K562 (cell line): ENCODE measurements around the gene C1QTNF8. TPM values are rescaled to one million over a fixed set of nuclear protein-coding genes. Genes with fewer than 3 reads are reported as not detected.
"Not testable (repeated sequence)": the region's sequence is repeated elsewhere in the genome, so short reads cannot be mapped to it uniquely, and the experiment has no call there.

Source experiments
- ATAC-seq: fragments of 200-7000 bp; cut with Tn5 transposase; 3 replicates; pipeline ENCODE4 v1.9.1; 2020; ENCODE audit warnings: moderate library complexity
- BruUV-seq: library from RNA; stranded (reverse); fragments of 400-500 nt; replicated peaks from 2 replicates; lab custom pipeline; 2021; lab: Mats Ljungman, UMichigan
- CTCF ChIA-PET: fragments of 300-600 bp; formaldehyde crosslinking; extraction: SDS; loops from one replicate; lab custom pipeline; 2021; ENCODE audit warnings: low intra/inter-chr PET ratio; lab: Yijun Ruan, JAX
- POLR2A ChIA-PET: fragments of 300-600, 350-650 bp; sonication (Branson Sonifier 250); formaldehyde crosslinking; extraction: SDS; loops from one replicate; lab custom pipeline; 2021; ENCODE audit warnings: antibody characterized with exemption, inconsistent platforms; lab: Yijun Ruan, JAX
- DNase-seq, 4 experiments: peaks; one replicate each; pipeline versions ENCODE4 v3.0.0 to v3.0.0-alpha.2; 2011 to 2018; ENCODE audit warnings: low spot score in 3 of 4, mixed read lengths in 3 of 4; ENCODE audit errors: extremely low read depth in 1 of 4
- FAIRE-seq: peaks from 2 replicates; lab custom pipeline; 2011; peaks lifted over from hg19 to GRCh38; lab: Jason Lieb, UNC
- H2AFZ ChIP-seq: 2 replicates; pipeline ENCODE4 v1.6.0; 2011; ENCODE audit warnings: low read depth, low read length, control low read depth, inconsistent platforms
- H3K27ac ChIP-seq: fragments of 200-600 bp; 3 replicates; pipeline ENCODE4 v1.8.0; 2011; ENCODE audit warnings: low read depth, mild to moderate bottlenecking, control low read depth, inconsistent platforms, low read length, moderate library complexity, mixed read lengths; ENCODE audit errors: extremely low read depth
- H3K27me3 ChIP-seq, 2 experiments: fragments of 300-600 bp in 1 of 2; 2 replicates in 1 of 2; 3 replicates in 1 of 2; pipeline versions ENCODE4 v1.6.0 to v1.8.0; 2011; ENCODE audit warnings: inconsistent platforms in 2 of 2, low read length in 2 of 2, mild to moderate bottlenecking in 1 of 2, mixed read lengths in 1 of 2, moderate library complexity in 1 of 2; ENCODE audit not compliant: control insufficient read depth in 2 of 2, insufficient read depth in 2 of 2
- H3K36me3 ChIP-seq: fragments of 300-600 bp; 3 replicates; pipeline ENCODE4 v1.8.0; 2011; ENCODE audit warnings: mild to moderate bottlenecking, low read length, inconsistent platforms; ENCODE audit not compliant: control insufficient read depth, insufficient read depth
- H3K4me1 ChIP-seq, 2 experiments: fragments of 200-600 bp in 1 of 2; replicated peaks in 1 of 2; 2 replicates in 1 of 2; 3 replicates in 1 of 2; pipeline versions ENCODE4 v1.5.1 to v1.8.0; 2011; ENCODE audit warnings: inconsistent platforms in 2 of 2, low read length in 2 of 2, mild to moderate bottlenecking in 1 of 2, mixed read lengths in 1 of 2, moderate library complexity in 1 of 2; ENCODE audit not compliant: control insufficient read depth in 2 of 2, insufficient read depth in 2 of 2
- H3K4me2 ChIP-seq: 2 replicates; pipeline ENCODE4 v1.6.1; 2011; ENCODE audit warnings: low read length, control low read depth, inconsistent platforms, mixed read lengths; ENCODE audit not compliant: insufficient read depth
- H3K4me3 ChIP-seq: fragments of 200-600 bp; sonication (generic), shearing (Covaris generic); 2 replicates; pipeline ENCODE4 v1.5.1; 2016; ENCODE audit warnings: control low read depth, inconsistent platforms
- H3K79me2 ChIP-seq: fragments of 200-600 bp; 3 replicates; pipeline ENCODE4 v1.8.0; 2011; ENCODE audit warnings: low read length, inconsistent platforms; ENCODE audit not compliant: control insufficient read depth, insufficient read depth
- H3K9ac ChIP-seq, 2 experiments: 2 replicates each; pipeline versions ENCODE4 v1.6.0 to v1.6.1; 2011; ENCODE audit warnings: low read depth in 2 of 2, low read length in 2 of 2, control low read depth in 1 of 2, inconsistent platforms in 1 of 2, mild to moderate bottlenecking in 1 of 2, mixed read lengths in 1 of 2; ENCODE audit not compliant: insufficient read depth in 1 of 2
- H3K9me1 ChIP-seq: one replicate; pipeline ENCODE4 v1.6.0; 2011; ENCODE audit warnings: inconsistent platforms, mild to moderate bottlenecking, low read length, moderate library complexity; ENCODE audit not compliant: control insufficient read depth, insufficient read depth
- H3K9me3 ChIP-seq: replicated peaks from 2 replicates; pipeline ENCODE4 v1.5.1; 2011; ENCODE audit warnings: low read depth, low read length, inconsistent platforms; ENCODE audit not compliant: control insufficient read depth, insufficient read depth
- H4K20me1 ChIP-seq: replicated peaks from 2 replicates; pipeline ENCODE4 v1.6.1; 2011; ENCODE audit warnings: low read length, inconsistent platforms, mixed read lengths; ENCODE audit not compliant: control insufficient read depth, insufficient read depth
- BMI1 ChIP-seq: fragments of 150-350 bp; IDR thresholded peaks from 2 replicates; pipeline ENCODE4 v1.6.1; 2014; ENCODE audit warnings: low read length
- ILK ChIP-seq: fragments of 450-650 bp; IDR thresholded peaks from 2 replicates; pipeline ENCODE4 v1.6.1; 2016; ENCODE audit warnings: missing genetic modification characterization, low read depth, mild to moderate bottlenecking, missing compliant biosample characterization, moderate library complexity, borderline replicate concordance
- IRF1 ChIP-seq: sonication (generic); formaldehyde crosslinking; IDR thresholded peaks from 2 replicates; pipeline ENCODE4 v1.8.0; 2022; ENCODE audit warnings: missing genetic modification reagents, mild to moderate bottlenecking, borderline replicate concordance
- MAFF ChIP-seq: IDR thresholded peaks from 2 replicates; pipeline ENCODE4 v1.6.1; 2012; ENCODE audit warnings: low read length, improper control_type of control experiment
- NR2F6 ChIP-seq: fragments of 450-650 bp; formaldehyde crosslinking; IDR thresholded peaks from 2 replicates; pipeline ENCODE4 v1.4.0; 2020; ENCODE audit warnings: mild to moderate bottlenecking
- POLR3G ChIP-seq: IDR thresholded peaks from 2 replicates; pipeline ENCODE4 v1.6.1; 2011; ENCODE audit not compliant: insufficient read length, insufficient replicate concordance; ENCODE audit errors: extremely low read depth
- XRCC5 ChIP-seq: fragments of 200-400 bp; formaldehyde crosslinking; IDR thresholded peaks from 2 replicates; pipeline ENCODE4 v1.6.1; 2017; ENCODE audit warnings: low read depth, mild to moderate bottlenecking, low read length
- WGBS: fragments of 100-300 bp; shearing (Covaris generic); methylation state at CpG from one replicate; pipeline ENCODE4 v1.1.6; 2016; ENCODE audit warnings: low coverage, mixed read lengths; ENCODE audit not compliant: insufficient coverage; ENCODE audit errors: missing lambda C conversion rate; 5-methylcytosine and 5-hydroxymethylcytosine counted together
- in situ Hi-C: fragments of 300-500 bp; cut with MboI; formaldehyde crosslinking; loops from 4 replicates; pipeline ENCODE4 v1.15.0; 2018; ENCODE audit warnings: inconsistent platforms, mixed read lengths
- intact Hi-C: fragments of 100-400 bp; cut with micrococcal nuclease; formaldehyde crosslinking; loops from 2 replicates; pipeline ENCODE4 v1.14.2; 2022
- polyA plus RNA-seq, 8 experiments: library from polyadenylated mRNA; depleted of rRNA in 4 of 8; stranded (reverse) in 5 of 8; unstranded in 3 of 8; fragments of >200 nt; fragmentation: Nextera tagmentation in 2 of 8; fragmentation: Illumina TruSeq in 1 of 8; extraction: Ambion mirVana in 2 of 8; extraction: Trizol in 1 of 8; gene quantifications; 2 replicates each; pipeline versions ENCODE4 v1.2.1 to v1.2.3, GENCODE V29; 2011 to 2014; ENCODE audit warnings: inconsistent platforms in 1 of 8, missing spikeins in 1 of 8
- total RNA-seq, 7 experiments: library from RNA; depleted of rRNA in 6 of 7; stranded (reverse); fragments of >200 nt in 6 of 7; fragmentation: Illumina TruSeq in 2 of 7; extraction: Trizol in 2 of 7; gene quantifications; 2 replicates each; pipeline versions ENCODE4 v1.2.1 to v1.2.3, GENCODE V29; 2011 to 2021; ENCODE audit warnings: low replicate concordance in 1 of 7
- TF ChIP-seq, protein P1 (sequence below): fragments of 250-450 bp; sonication (Bioruptor Pico); IDR thresholded peaks from 2 replicates; pipeline ENCODE4 v1.8.0; 2021; ENCODE audit warnings: moderate library complexity, mild to moderate bottlenecking, inconsistent platforms

Gene C1QTNF8
- total and polyA plus RNA-seq, 9 of the 15 experiments (the other 6 are each of a cell fraction or from before 2014, with no cell fraction given): not detected

DNA sequence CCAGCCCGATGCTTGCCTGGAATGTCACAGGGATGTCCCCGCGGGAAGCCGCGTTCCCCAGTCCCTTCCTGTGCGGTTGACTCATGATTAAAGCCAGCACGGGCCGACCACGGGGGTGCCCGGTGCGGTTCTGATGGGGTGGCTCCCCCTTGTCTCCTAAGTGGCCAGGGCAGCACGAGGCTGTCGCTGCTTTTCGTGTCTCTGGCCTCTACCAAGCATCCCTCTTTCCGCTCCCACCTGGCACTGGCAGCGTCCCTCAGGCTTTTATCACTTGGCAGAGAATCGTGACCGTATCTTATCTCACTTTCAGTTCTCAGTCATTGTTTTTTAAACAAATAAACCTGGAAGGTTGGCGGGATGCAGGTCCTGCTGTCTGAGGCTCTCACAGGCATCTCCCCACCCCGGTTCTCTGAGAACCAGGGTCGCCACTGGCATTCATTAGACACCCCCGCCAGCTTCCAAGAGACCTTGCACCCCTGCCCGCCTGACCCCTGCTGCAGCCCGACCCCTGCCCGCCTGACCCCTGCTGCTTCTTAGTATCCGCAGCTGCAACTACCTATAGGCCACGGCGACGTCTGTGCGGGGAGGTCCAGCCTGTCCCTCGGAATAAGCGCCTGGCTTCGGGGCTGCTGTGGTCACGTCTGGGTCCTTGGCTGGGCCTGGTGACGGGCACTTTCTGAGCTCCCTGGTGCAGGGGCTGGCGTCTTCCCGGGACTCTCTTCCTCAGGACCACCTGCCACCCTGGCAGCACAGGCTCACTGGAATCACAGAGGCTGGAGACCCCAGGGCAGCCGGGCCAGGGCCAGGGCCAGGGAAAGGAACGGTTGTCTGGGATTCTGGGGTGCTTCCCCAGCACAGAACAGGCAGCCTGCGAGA, 7.5 kb downstream of the C1QTNF8 start:
- 2% methylated on average over 33 of the region's 40 CpGs for WGBS
- Histone ChIP-seq H3K4me1 (peaks cover 0 to 38% of the 10 kb centered on the region in 2 experiments; a peak in 2 of 5 replicates), H3K9ac (no peak overlapping the region), H2AFZ (no peak overlapping the region), H3K27ac (no peak overlapping the region), H3K9me3 (peaks cover 3% of the 10 kb centered on the region; the same call in 1 of the 2 replicates), H3K9me1 (no peaks in the 10 kb centered on the region), H3K4me3 (no peak overlapping the region), H3K27me3 (peaks cover 10 to 36% of the 10 kb centered on the region in 2 experiments; a peak in 4 of 5 replicates), H3K4me2 (no peak overlapping the region), H4K20me1 (0 out of 2 replicates have a peak, but pooled peaks cover 3% of the 10 kb centered on the region), H3K36me3 (no peaks in the 10 kb centered on the region), H3K79me2 (no peaks in the 10 kb centered on the region)
- ATAC-seq: no peak
- no peak for FAIRE-seq
- ChIA-PET CTCF (no interaction called here), POLR2A (no interaction called here)
- no peak for DNase-seq
- no TSS peak for BruUV-seq
- intact Hi-C loops (no loop called here), in situ Hi-C loops (no loop called here)
- TF ChIP-seq ILK (tag): no peak
- no peak for TF ChIP-seq XRCC5
- no peak for TF ChIP-seq MAFF
- no peak for TF ChIP-seq BMI1
- no peak for TF ChIP-seq NR2F6 (CRISPR knock-in tag)
- no peak for TF ChIP-seq POLR3G
- TF ChIP-seq, protein P1, sequence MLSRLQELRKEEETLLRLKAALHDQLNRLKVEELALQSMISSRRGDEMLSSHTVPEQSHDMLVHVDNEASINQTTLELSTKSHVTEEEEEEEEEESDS (CRISPR knock-in tag): no peak
- TF ChIP-seq IRF1 (CRISPR knock-in tag): no peak

DNA sequence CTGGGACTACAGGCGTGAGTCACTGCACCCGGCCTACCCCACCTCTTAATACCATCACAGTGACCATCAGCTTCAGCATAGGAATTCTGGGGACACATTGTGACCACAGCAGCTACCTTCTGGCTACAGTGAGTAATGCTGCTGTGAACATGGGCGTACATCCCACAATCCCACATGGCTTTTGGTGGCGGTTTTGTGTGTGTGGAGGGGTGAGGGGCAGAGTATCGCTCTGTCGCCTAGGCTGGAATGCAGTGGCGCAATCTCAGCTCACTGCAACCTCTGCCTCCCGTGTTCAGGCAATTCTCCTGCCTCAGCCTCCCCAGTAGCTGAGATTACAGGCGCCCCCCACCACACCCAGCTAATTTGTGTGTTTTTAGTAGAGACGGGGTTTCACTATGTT, 9.6 kb downstream of the C1QTNF8 start:
- ATAC-seq: not testable (repeated sequence)
- peaks cover 12 to 51% of the 10 kb centered on the region in 2 experiments; a peak in 4 of 5 replicates for H3K27me3 ChIP-seq

More for the DNA sequence above, 9.6 kb downstream of the C1QTNF8 start:
- 1% methylated on average over 10 of the region's 10 CpGs for WGBS
- H3K9me1 ChIP-seq, in situ Hi-C loops, H3K27ac ChIP-seq, H3K4me3 ChIP-seq, H2AFZ ChIP-seq, H3K4me2 ChIP-seq, H3K9ac ChIP-seq, H4K20me1 ChIP-seq, FAIRE-seq, H3K36me3 ChIP-seq, CTCF ChIA-PET, H3K9me3 ChIP-seq, DNase-seq, POLR2A ChIA-PET, intact Hi-C loops, BruUV-seq, H3K79me2 ChIP-seq: not testable (repeated sequence)
- peaks cover 0 to 40% of the 10 kb centered on the region in 2 experiments; a peak in 2 of 5 replicates for H3K4me1 ChIP-seq
